ENCODE results near the gene SCN4A.
"Not testable (repeated sequence)": the region's sequence is repeated elsewhere in the genome, so short reads cannot be mapped to it uniquely, and the experiment has no call there.

SCN4A gene

GRCh38 chr17:63918789-63919305, 53.9 kb downstream of the SCN4A start, which contains the start of gene GH1:
TSS of gene GH1 (minus strand) at chr17:63918839. CDS start at chr17:63918776, 63 bp downstream.
- not testable (repeated sequence) for TF ChIP-seq FOXP2 (optimal IDR thresholded peaks at IDR 0.05; ENCODE audit: borderline replicate concordance, extremely low read depth, extremely low read length, insufficient read depth); SIN3A (IDR thresholded peaks at IDR 0.05; ENCODE audit: borderline replicate concordance, insufficient read depth, low read length); POLR2AphosphoS5 (IDR thresholded peaks at IDR 0.05; ENCODE audit: low read depth, low read length)

DNA sequence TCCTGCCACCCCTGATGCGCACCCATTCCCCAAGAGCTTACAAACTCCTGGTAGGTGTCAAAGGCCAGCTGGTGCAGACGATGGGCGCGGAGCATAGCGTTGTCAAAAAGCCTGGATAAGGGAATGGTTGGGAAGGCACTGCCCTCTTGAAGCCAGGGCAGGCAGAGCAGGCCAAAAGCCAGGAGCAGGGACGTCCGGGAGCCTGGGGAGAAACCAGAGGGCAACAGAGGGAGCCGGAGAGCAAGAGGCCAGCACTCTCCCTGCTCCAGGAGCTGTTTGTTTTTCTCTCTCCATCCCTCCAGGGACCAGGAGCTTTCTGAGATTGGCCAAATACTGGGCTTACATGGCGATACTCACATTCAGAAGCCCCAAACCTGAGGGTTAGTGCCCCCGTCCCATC, 54.4 kb downstream of the SCN4A start:
- TF ChIP-seq, protein P1, sequence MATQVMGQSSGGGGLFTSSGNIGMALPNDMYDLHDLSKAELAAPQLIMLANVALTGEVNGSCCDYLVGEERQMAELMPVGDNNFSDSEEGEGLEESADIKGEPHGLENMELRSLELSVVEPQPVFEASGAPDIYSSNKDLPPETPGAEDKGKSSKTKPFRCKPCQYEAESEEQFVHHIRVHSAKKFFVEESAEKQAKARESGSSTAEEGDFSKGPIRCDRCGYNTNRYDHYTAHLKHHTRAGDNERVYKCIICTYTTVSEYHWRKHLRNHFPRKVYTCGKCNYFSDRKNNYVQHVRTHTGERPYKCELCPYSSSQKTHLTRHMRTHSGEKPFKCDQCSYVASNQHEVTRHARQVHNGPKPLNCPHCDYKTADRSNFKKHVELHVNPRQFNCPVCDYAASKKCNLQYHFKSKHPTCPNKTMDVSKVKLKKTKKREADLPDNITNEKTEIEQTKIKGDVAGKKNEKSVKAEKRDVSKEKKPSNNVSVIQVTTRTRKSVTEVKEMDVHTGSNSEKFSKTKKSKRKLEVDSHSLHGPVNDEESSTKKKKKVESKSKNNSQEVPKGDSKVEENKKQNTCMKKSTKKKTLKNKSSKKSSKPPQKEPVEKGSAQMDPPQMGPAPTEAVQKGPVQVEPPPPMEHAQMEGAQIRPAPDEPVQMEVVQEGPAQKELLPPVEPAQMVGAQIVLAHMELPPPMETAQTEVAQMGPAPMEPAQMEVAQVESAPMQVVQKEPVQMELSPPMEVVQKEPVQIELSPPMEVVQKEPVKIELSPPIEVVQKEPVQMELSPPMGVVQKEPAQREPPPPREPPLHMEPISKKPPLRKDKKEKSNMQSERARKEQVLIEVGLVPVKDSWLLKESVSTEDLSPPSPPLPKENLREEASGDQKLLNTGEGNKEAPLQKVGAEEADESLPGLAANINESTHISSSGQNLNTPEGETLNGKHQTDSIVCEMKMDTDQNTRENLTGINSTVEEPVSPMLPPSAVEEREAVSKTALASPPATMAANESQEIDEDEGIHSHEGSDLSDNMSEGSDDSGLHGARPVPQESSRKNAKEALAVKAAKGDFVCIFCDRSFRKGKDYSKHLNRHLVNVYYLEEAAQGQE (IDR thresholded peaks at IDR 0.05; ENCODE audit: insufficient read depth in 1 of 2, low read depth in 2 of 2, low read length in 2 of 2) = no peak
- TF ChIP-seq FOXP2 (optimal IDR thresholded peaks at IDR 0.05; ENCODE audit: borderline replicate concordance, extremely low read depth, extremely low read length, insufficient read depth) = no peak
- no peak for TF ChIP-seq TAF1 (IDR thresholded peaks at IDR 0.05; ENCODE audit: borderline replicate concordance, insufficient read depth, low read length)
- no peak for TF ChIP-seq SIN3A (IDR thresholded peaks at IDR 0.05; ENCODE audit: borderline replicate concordance, insufficient read depth, low read length)
- no peak for TF ChIP-seq POLR2AphosphoS5 (IDR thresholded peaks at IDR 0.05; ENCODE audit: low read depth, low read length)

DNA sequence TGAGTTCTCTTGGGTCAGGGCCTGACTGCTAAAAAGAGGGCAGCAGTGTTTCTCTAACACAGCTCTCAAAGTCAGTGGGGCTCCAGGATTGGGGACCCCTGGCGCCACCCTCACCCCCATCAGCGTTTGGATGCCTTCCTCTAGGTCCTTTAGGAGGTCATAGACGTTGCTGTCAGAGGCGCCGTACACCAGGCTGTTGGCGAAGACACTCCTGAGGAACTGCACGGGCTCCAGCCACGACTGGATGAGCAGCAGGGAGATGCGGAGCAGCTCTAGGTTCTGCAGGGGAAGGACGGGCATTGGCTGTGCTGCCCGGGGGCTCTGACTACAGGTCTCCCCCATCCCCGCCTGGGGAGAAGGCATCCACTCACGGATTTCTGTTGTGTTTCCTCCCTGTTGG, 55.1 kb downstream of the SCN4A start:
- TF ChIP-seq, protein P1 (IDR thresholded peaks at IDR 0.05; ENCODE audit: insufficient read depth in 1 of 2, low read depth in 2 of 2, low read length in 2 of 2) = no peak
- TF ChIP-seq TAF1 (IDR thresholded peaks at IDR 0.05; ENCODE audit: borderline replicate concordance, insufficient read depth, low read length) = no peak
- no peak for TF ChIP-seq POLR2AphosphoS5 (IDR thresholded peaks at IDR 0.05; ENCODE audit: low read depth, low read length)
- TF ChIP-seq SIN3A (IDR thresholded peaks at IDR 0.05; ENCODE audit: borderline replicate concordance, insufficient read depth, low read length) = no peak
- no peak for TF ChIP-seq FOXP2 (optimal IDR thresholded peaks at IDR 0.05; ENCODE audit: borderline replicate concordance, extremely low read depth, extremely low read length, insufficient read depth)

DNA sequence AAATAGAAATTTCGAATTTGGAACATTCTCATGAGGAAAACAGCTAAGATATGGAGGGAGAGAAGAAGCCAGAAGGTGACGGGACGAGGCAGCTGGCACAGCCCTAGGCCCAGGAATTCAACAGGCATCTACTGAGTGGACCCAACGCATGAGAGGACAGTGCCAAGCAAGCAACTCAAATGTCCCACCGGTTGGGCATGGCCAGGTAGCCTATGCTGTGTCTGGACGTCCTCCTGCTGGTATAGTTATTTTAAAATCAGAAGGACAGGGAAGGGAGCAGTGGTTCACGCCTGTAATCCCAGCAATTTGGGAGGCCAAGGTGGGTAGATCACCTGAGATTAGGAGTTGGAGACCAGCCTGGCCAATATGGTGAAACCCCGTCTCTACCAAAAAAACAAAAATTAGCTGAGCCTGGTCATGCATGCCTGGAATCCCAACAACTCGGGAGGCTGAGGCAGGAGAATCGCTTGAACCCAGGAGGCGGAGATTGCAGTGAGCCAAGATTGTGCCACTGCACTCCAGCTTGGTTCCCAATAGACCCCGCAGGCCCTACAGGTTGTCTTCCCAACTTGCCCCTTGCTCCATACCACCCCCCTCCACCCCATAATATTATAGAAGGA, 56.0 kb downstream of the SCN4A start:
- TF ChIP-seq TAF1 (IDR thresholded peaks at IDR 0.05; ENCODE audit: borderline replicate concordance, insufficient read depth, low read length) (no peak), FOXP2 (optimal IDR thresholded peaks at IDR 0.05; ENCODE audit: borderline replicate concordance, extremely low read depth, extremely low read length, insufficient read depth) (no peak), SIN3A (IDR thresholded peaks at IDR 0.05; ENCODE audit: borderline replicate concordance, insufficient read depth, low read length) (no peak), POLR2AphosphoS5 (IDR thresholded peaks at IDR 0.05; ENCODE audit: low read depth, low read length) (no peak)
- TF ChIP-seq, protein P1 (IDR thresholded peaks at IDR 0.05; ENCODE audit: insufficient read depth in 1 of 2, low read depth in 2 of 2, low read length in 2 of 2) = no peak

DNA sequence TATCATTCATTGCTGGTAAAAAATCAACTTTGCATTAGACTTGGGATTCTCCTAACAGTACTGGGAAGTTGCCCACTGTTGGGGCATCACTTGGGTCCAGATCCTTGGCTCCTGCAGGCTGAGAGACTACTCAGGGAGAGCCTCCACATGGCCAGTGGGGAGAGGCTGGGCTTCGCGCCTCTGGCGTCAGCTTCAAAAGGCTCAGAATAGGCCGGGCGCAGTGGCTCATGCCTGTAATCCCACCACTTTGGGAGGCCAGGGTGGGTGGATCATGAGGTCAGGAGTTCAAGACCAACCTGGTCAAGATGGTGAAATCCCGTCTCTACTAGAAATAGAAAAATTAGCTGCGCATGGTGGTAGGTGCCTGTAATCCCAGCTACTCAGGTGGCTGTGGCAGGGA, 58.2 kb downstream of the SCN4A start:
- TF ChIP-seq POLR2AphosphoS5 (IDR thresholded peaks at IDR 0.05; ENCODE audit: low read depth, low read length) (no peak), SIN3A (IDR thresholded peaks at IDR 0.05; ENCODE audit: borderline replicate concordance, insufficient read depth, low read length) (no peak), FOXP2 (optimal IDR thresholded peaks at IDR 0.05; ENCODE audit: borderline replicate concordance, extremely low read depth, extremely low read length, insufficient read depth) (no peak), TAF1 (IDR thresholded peaks at IDR 0.05; ENCODE audit: borderline replicate concordance, insufficient read depth, low read length) (no peak)
- TF ChIP-seq, protein P1 (IDR thresholded peaks at IDR 0.05; ENCODE audit: insufficient read depth in 1 of 2, low read depth in 2 of 2, low read length in 2 of 2) = no peak

All from PFSK-1 (cell line).